PC-3 (cell line): ENCODE measurements around the gene CCNF.
"Not testable (repeated sequence)": the region's sequence is repeated elsewhere in the genome, so short reads cannot be mapped to it uniquely, and the experiment has no call there.

Source experiments
- CTCF ChIP-seq: fragments of 300-600 bp; sonication (generic); conservative IDR thresholded peaks from 2 replicates; pipeline ENCODE4 v1.5.1; 2017; ENCODE audit warnings: antibody characterized with exemption, low read depth, mild to moderate bottlenecking, low read length
- EZH2 ChIP-seq: fragments of 300-600 bp; sonication (generic); IDR thresholded peaks from one replicate; pipeline ENCODE4 v1.6.1; 2017; ENCODE audit warnings: antibody characterized with exemption, mild to moderate bottlenecking, low read length; ENCODE audit not compliant: unreplicated experiment
- EZH2phosphoT487 ChIP-seq: fragments of 300-600 bp; sonication (generic); IDR thresholded peaks from 2 replicates; pipeline ENCODE4 v1.6.1; 2018; ENCODE audit warnings: mild to moderate bottlenecking, antibody characterized with exemption, low read length, borderline replicate concordance

GRCh38 chr16:2479996-2480395 is 50.7 kb downstream of the CCNF start:
- TF ChIP-seq EZH2, CTCF, EZH2phosphoT487: not testable (repeated sequence)
